Sigmoid colon (tissue), 4 donors: ENCODE measurements around the gene RER1.

ENCODE experiments used
- CTCF ChIP-seq, 4 experiments: fragments of 450-650 bp in 3 of 4; fragments of 200-600 bp in 1 of 4; IDR thresholded peaks; one replicate each; pipeline ENCODE4 v1.5.1; 2016 to 2019; ENCODE audit warnings: antibody characterized with exemption in 4 of 4, mild to moderate bottlenecking in 3 of 4, moderate library complexity in 2 of 4
- POLR2A ChIP-seq, 2 donors: fragments of 450-650 bp; IDR thresholded peaks; one replicate each; pipeline ENCODE4 v1.6.1; 2016; ENCODE audit warnings: antibody characterized with exemption in 2 of 2, mild to moderate bottlenecking in 2 of 2, moderate library complexity in 2 of 2
- POLR2AphosphoS5 ChIP-seq, 4 donors: sonication (generic); formaldehyde crosslinking; IDR thresholded peaks; one replicate each; pipeline ENCODE4 v1.6.1; 2017; ENCODE audit warnings: antibody characterized with exemption in 4 of 4

GRCh38 chr1:2393471-2393877 is 1.8 kb downstream of the RER1 start:
- no peak for TF ChIP-seq CTCF (IDR thresholded peaks at IDR 0.05)
- no peak for TF ChIP-seq POLR2A (IDR thresholded peaks at IDR 0.05)
- no peak for TF ChIP-seq POLR2AphosphoS5 (IDR thresholded peaks at IDR 0.05)
